Cortex of kidney (tissue), 1 donor: ENCODE results near the gene TNFRSF8.
"Not testable (repeated sequence)": the region's sequence is repeated elsewhere in the genome, so short reads cannot be mapped to it uniquely, and the experiment has no call there.

Experiments used
- DNase-seq: peaks from one replicate; lab custom pipeline; 2025; lab: John Stamatoyannopoulos, UW

The TNFRSF8 gene

GRCh38 chr1:12063141-12064072, at the start of gene TNFRSF8:
Gene TNFRSF8, plus strand, starts transcription at chr1:12063303. Its CDS starts 296 bp downstream, at chr1:12063599.
- DNase-seq: no peak

GRCh38 chr1:12014141-12014991, 48.7 kb upstream of the TNFRSF8 start:
- DNase-seq: no peak

- DNase-seq: no peak
These were observed 48.1 kb upstream of the TNFRSF8 start for GRCh38 chr1:12015001-12015491.

GRCh38 chr1:12015499-12015898, 47.6 kb upstream of the TNFRSF8 start:
- DNase-seq: no peak

- DNase-seq: no peak
These were observed 46.9 kb upstream of the TNFRSF8 start for GRCh38 chr1:12016182-12016581.

GRCh38 chr1:12019858-12020509, 43.1 kb upstream of the TNFRSF8 start:
- no peak for DNase-seq

GRCh38 chr1:12021616-12022015, 41.5 kb upstream of the TNFRSF8 start:
- DNase-seq: no peak

GRCh38 chr1:12022036-12022435, 41.1 kb upstream of the TNFRSF8 start:
- no peak for DNase-seq

- no peak for DNase-seq
These were observed 36.5 kb upstream of the TNFRSF8 start for GRCh38 chr1:12026586-12026985.

- DNase-seq: no peak
These were observed 34.9 kb upstream of the TNFRSF8 start for GRCh38 chr1:12028248-12028647.

- DNase-seq: no peak
These were observed 34.1 kb upstream of the TNFRSF8 start for GRCh38 chr1:12028957-12029511.

GRCh38 chr1:12029720-12030339, 33.3 kb upstream of the TNFRSF8 start:
- DNase-seq: no peak

GRCh38 chr1:12031039-12031980, 31.8 kb upstream of the TNFRSF8 start:
- DNase-seq: no peak

- no peak for DNase-seq
These were observed 30.9 kb upstream of the TNFRSF8 start for GRCh38 chr1:12032161-12032621.

- DNase-seq: not testable (repeated sequence)
These were observed 29.7 kb upstream of the TNFRSF8 start for GRCh38 chr1:12033441-12033840.

- no peak for DNase-seq
These were observed 28.7 kb upstream of the TNFRSF8 start for GRCh38 chr1:12034381-12034801.

GRCh38 chr1:12035312-12035711, 27.8 kb upstream of the TNFRSF8 start:
- no peak for DNase-seq

GRCh38 chr1:12037486-12038355, 25.4 kb upstream of the TNFRSF8 start:
- DNase-seq: no peak
